Measurements from ENCODE around the gene DCTN1.

The DCTN1 gene

GRCh38 chr2:74371421-74371820, 8.7 kb downstream of the DCTN1 start:
- TF ChIP-seq CTCF (IDR thresholded peaks at IDR 0.05; ENCODE audit: extremely low read depth, missing control alignments) = no peak
- no peak for DNase-seq (ENCODE audit: low spot score)

DNA sequence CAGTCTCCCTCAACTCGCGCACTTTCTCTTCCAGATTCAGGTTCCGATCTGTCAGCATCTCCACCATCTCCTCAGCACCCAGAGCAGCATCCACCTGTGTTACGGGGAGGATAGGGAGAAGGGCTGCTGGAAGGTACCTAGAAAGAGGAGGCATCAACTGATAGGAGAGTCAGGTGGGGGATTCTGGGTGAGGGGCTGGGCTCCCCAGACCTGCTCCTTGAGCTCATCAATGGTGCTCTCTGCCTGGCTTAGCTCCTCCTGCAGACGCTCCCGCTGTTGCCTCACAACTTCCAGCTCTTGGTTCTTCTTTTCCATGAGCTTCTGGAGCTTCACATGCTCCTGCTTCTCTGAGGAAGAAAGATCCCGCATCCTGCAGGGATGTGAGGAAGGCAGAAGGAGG, 10.1 kb downstream of the DCTN1 start:
- DNase-seq (ENCODE audit: low spot score) = no peak
- no peak for TF ChIP-seq CTCF (IDR thresholded peaks at IDR 0.05; ENCODE audit: extremely low read depth, missing control alignments)

- TF ChIP-seq CTCF (IDR thresholded peaks at IDR 0.05; ENCODE audit: extremely low read depth, missing control alignments) = no peak
- no peak for DNase-seq (ENCODE audit: low spot score)
Measured at GRCh38 chr2:74368499-74368898, 11.6 kb downstream of the DCTN1 start.

GRCh38 chr2:74367789-74368188, 12.3 kb downstream of the DCTN1 start:
- no peak for TF ChIP-seq CTCF (IDR thresholded peaks at IDR 0.05; ENCODE audit: extremely low read depth, missing control alignments)
- DNase-seq (ENCODE audit: low spot score) = no peak

DNA sequence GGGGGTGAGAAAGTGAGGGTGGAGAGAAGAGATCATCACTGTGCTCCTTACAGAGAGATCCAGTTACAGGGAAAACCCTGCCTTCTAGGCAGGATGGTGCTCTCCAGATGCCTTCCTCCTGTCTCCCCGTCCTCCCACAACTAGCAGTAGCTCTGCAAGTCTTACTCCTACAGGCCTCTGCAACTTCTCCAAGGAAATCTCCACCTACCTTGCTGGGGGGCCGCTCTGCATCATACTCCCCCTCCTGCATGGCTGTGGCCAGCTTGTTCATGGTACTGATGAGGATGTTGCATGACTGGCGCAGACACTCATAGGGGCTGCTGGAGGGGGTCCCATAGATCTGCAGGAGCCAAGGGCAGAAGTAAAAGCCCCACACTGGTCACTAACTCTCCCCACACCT, 14.1 kb downstream of the DCTN1 start:
- no peak for DNase-seq (ENCODE audit: low spot score)
- TF ChIP-seq CTCF (IDR thresholded peaks at IDR 0.05; ENCODE audit: extremely low read depth, missing control alignments) = no peak

GRCh38 chr2:74364533-74365505, 15.3 kb downstream of the DCTN1 start:
- no peak for DNase-seq (ENCODE audit: low spot score)
- TF ChIP-seq CTCF (IDR thresholded peaks at IDR 0.05; ENCODE audit: extremely low read depth, missing control alignments) = no peak

- no peak for TF ChIP-seq CTCF (IDR thresholded peaks at IDR 0.05; ENCODE audit: extremely low read depth, missing control alignments)
- no peak for DNase-seq (ENCODE audit: low spot score)
Measured at GRCh38 chr2:74361327-74361726, 18.8 kb downstream of the DCTN1 start.

Measured in GM20000 (cell line).